Gastrocnemius medialis (tissue), 4 donors: ENCODE data around the gene SPOCD1. TPM values are rescaled to one million over a fixed set of nuclear protein-coding genes. Genes with fewer than 3 reads are reported as not detected.

Source experiments
- ATAC-seq, 2 donors: fragments of 150-250 bp; one replicate each; pipeline ENCODE4 v1.9.1; 2016
- DNase-seq, 2 donors: peaks; one replicate each; pipeline ENCODE4 v3.0.0-alpha.2; 2019
- H3K27ac ChIP-seq, 4 donors: fragments of 200-600 bp; sonication (generic); 1 replicate in 1 of 4; 2 replicates in 3 of 4; pipeline ENCODE4 v1.5.1; 2016 to 2018; ENCODE audit warnings: mild to moderate bottlenecking in 2 of 4, moderate library complexity in 1 of 4
- H3K27me3 ChIP-seq, 3 donors: fragments of 200-600 bp; sonication (generic) in 2 of 3; 1 replicate in 1 of 3; 2 replicates in 2 of 3; pipeline versions ENCODE4 v1.5.1 to v1.6.0; 2016 to 2019; ENCODE audit warnings: mild to moderate bottlenecking in 1 of 3, moderate library complexity in 1 of 3
- H3K36me3 ChIP-seq, 2 donors: fragments of 200-600 bp; sonication (generic) in 1 of 2; one replicate each; pipeline ENCODE4 v1.5.1; 2017 to 2018
- H3K4me1 ChIP-seq, 2 donors: fragments of 200-600 bp; sonication (generic) in 1 of 2; one replicate each; pipeline ENCODE4 v1.5.1; 2016 to 2017; ENCODE audit warnings: mild to moderate bottlenecking in 2 of 2
- H3K4me3 ChIP-seq, 4 donors: fragments of 200-600 bp; sonication (generic) in 3 of 4; 1 replicate in 1 of 4; 2 replicates in 3 of 4; pipeline ENCODE4 v1.5.1; 2016 to 2019; ENCODE audit warnings: mild to moderate bottlenecking in 2 of 4
- H3K9me3 ChIP-seq, 3 donors: fragments of 200-600 bp; sonication (generic) in 2 of 3; 1 replicate in 1 of 3; 2 replicates in 2 of 3; pipeline ENCODE4 v1.5.1; 2016 to 2019
- CTCF ChIP-seq, 5 experiments: fragments of 450-650 bp in 3 of 5; fragments of 200-600 bp in 2 of 5; sonication (generic) in 2 of 5; IDR thresholded peaks in 4 of 5; conservative IDR thresholded peaks in 1 of 5; 1 replicate in 4 of 5; 2 replicates in 1 of 5; pipeline ENCODE4 v1.5.1; 2016 to 2019; ENCODE audit warnings: antibody characterized with exemption in 5 of 5, mild to moderate bottlenecking in 3 of 5, moderate library complexity in 3 of 5
- POLR2A ChIP-seq, 2 donors: fragments of 450-650 bp; IDR thresholded peaks; one replicate each; pipeline ENCODE4 v1.6.1; 2017; ENCODE audit warnings: antibody characterized with exemption in 2 of 2, mild to moderate bottlenecking in 2 of 2, moderate library complexity in 2 of 2
- in situ Hi-C, 4 donors: fragments of 200-750 bp; cut with MboI; loops; one replicate each; pipeline versions ENCODE4 v1.15.0 to v1.8.0; 2017; ENCODE audit warnings: low sequenced_read_pairs in 4 of 4
- intact Hi-C: fragments of 100-400 bp; cut with DNase I; formaldehyde crosslinking; loops from one replicate; pipeline ENCODE4 v1.15.1; 2023; ENCODE audit warnings: low total_unique reads
- total RNA-seq, 4 donors: library from RNA; depleted of rRNA; stranded (reverse); fragments of >200 nt; gene quantifications; one replicate each; pipeline versions ENCODE4 v1.1.0 to v1.2.3, GENCODE V29; 2016

The SPOCD1 gene
- not detected for total RNA-seq

DNA sequence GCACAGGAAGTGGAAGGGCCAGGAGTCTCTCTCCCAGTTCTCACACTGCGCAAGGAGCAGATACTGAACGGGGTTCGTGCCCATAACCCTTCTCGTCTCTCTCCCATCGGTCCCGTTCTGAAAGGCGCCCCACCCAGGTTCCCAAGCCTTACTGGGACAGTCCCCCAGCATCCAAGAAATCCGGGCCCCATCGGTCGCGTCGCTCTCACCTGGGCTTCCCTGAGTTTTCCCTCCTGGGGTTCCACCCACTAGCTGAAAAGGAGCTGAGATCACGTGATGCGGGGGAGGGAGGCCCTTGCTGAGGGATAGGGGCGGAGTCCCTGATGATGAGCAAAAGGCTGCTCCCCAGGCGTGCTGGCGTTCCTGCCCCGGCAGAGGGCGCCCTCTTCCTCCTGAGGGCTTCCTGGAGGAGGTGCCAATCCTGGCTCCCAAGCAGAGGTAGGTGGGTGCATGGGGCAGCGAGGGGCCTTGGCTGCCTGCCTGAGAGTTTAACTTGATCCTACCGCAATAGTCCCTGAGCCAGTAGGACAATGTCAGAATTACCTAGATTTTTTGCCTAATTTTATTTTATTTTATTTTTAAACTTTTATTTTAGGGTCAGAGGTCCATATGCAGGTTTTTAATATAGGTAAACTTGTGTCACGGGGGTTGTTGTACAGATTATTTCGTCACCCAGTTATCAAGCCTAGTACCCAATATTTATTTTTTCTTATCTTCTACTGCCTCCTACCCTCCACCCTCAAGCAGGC lies at the start of gene SPOCD1:
Gene SPOCD1 (minus strand): TSS at position 271 of the 749 bp plus-strand sequence. CDS start 689 bp downstream, outside the sequence.
- H3K4me1 ChIP-seq, result no peaks in the 10 kb centered on the region
- H3K27me3 ChIP-seq, result no peaks in the 10 kb centered on the region
- intact Hi-C loops, result loop anchor here (5.0 to 10.0 kb wide), 2 partner anchors 89 to 146 kb away; no protein-coding TSS in a partner anchor
- in situ Hi-C loops, result loop anchor here in 2 of 4 donors (10.0 to 25.0 kb wide), 2 partner anchors 146 to 149 kb away; no protein-coding TSS in a partner anchor
- H3K9me3 ChIP-seq, result no peaks in the 10 kb centered on the region
- peak; percentile 34 to 67 for DNase-seq
- no peak within 1 kb of the TSS for H3K27ac ChIP-seq
- H3K36me3 ChIP-seq, result no peaks in the 10 kb centered on the region
- ATAC-seq, result peak; percentile 52 to 64
- TF ChIP-seq CTCF (IDR thresholded peaks at IDR 0.05 in 4 of 5, conservative IDR thresholded peaks at IDR 0.05 in 1 of 5), result peak; percentile 47 to 73 (median 63)
- no peak for TF ChIP-seq POLR2A (IDR thresholded peaks at IDR 0.05)
- H3K4me3 ChIP-seq, result no peak within 1 kb of the TSS

DNA sequence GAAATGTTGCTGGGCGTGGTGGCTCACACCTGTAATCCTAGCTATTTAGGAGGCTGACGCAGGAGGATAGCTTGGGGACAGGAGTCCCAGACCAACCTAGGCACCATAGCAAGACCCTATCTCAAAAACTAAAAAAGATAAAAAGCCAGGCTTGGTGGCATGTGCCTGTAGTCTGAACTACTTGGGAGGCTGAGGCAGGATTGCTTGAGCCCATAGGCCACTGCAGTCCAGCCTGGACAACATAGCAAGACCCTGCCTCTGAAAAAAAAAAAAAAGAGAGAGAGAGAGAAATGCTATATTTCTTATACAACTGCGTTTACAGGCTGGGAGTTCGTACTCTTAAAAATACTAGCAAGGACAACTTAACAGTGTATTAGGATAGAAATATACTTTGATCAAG lies 46.2 kb upstream of the SPOCD1 start:
- no peak for DNase-seq
- in situ Hi-C loops, result no loop called here
- TF ChIP-seq CTCF (IDR thresholded peaks at IDR 0.05 in 4 of 5, conservative IDR thresholded peaks at IDR 0.05 in 1 of 5), result no peak
- no peak for TF ChIP-seq POLR2A (IDR thresholded peaks at IDR 0.05)
- Histone ChIP-seq H3K27ac (no peak overlapping the region), H3K4me3 (no peak overlapping the region), H3K27me3 (no peaks in the 10 kb centered on the region), H3K9me3 (no peaks in the 10 kb centered on the region), H3K36me3 (no peaks in the 10 kb centered on the region), H3K4me1 (no peaks in the 10 kb centered on the region)
- no peak for ATAC-seq
- intact Hi-C loops, result no loop called here

GRCh38 chr1:31861346-31861745 lies 45.5 kb upstream of the SPOCD1 start:
- H3K36me3 ChIP-seq, result no peaks in the 10 kb centered on the region
- TF ChIP-seq POLR2A (IDR thresholded peaks at IDR 0.05), result no peak
- no peak for TF ChIP-seq CTCF (IDR thresholded peaks at IDR 0.05 in 4 of 5, conservative IDR thresholded peaks at IDR 0.05 in 1 of 5)
- intact Hi-C loops (no loop called here), in situ Hi-C loops (no loop called here)
- no peaks in the 10 kb centered on the region for H3K4me1 ChIP-seq
- no peaks in the 10 kb centered on the region for H3K27me3 ChIP-seq
- H3K4me3 ChIP-seq, result no peak overlapping the region
- no peaks in the 10 kb centered on the region for H3K9me3 ChIP-seq
- no peak overlapping the region for H3K27ac ChIP-seq
- ATAC-seq (no peak), DNase-seq (no peak)

DNA sequence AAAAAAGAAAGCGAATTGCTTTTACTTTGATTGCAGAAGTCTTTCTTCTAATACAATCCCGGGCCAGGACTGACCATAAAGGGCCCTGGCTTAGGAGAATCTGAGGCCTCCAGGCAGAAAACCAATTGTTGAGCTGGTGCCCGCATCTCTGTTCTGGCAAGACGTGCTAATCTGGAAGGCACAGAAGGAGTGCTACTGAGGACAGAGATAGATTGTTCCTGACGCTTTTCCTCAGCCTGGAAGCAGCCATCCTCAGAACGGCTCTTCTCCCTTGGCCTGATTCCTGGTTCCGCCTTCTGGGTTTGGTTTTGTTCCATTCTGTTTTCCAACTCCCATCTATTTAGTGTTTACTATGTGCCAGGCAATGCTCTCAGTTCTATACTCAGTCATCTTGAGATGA lies 44.8 kb upstream of the SPOCD1 start:
- H3K9me3 ChIP-seq, result no peaks in the 10 kb centered on the region
- TF ChIP-seq CTCF (IDR thresholded peaks at IDR 0.05 in 4 of 5, conservative IDR thresholded peaks at IDR 0.05 in 1 of 5), result no peak
- no peak for TF ChIP-seq POLR2A (IDR thresholded peaks at IDR 0.05)
- H3K27ac ChIP-seq, result no peak overlapping the region
- H3K36me3 ChIP-seq, result no peaks in the 10 kb centered on the region
- DNase-seq (no peak), ATAC-seq (no peak)
- no peak overlapping the region for H3K4me3 ChIP-seq
- intact Hi-C loops, result no loop called here
- no peaks in the 10 kb centered on the region for H3K27me3 ChIP-seq
- in situ Hi-C loops, result no loop called here
- H3K4me1 ChIP-seq, result no peaks in the 10 kb centered on the region
